ENCODE measurements around the gene HES5.

DNA sequence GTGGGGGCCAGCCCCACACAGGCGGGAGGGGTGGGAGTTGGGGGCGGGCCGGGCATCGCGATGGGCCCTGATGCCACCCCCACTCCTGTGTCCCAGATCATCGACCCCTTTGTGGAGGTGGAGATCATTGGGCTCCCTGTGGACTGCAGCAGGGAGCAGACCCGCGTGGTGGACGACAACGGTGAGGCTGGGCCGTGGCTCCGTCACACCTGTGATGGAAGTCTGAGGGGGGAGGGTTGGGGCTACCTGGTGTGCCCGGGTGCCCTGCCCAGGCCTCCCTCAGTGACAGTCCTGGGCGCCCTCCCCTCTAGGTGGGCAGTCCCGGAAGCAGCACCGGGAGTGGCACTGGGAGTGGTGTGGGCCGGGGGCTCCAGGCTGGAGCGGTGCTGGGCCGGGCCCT, 31.4 kb downstream of the HES5 start:
- TF ChIP-seq POLR2A (IDR thresholded peaks at IDR 0.05): no peak
- TF ChIP-seq, protein P1, sequence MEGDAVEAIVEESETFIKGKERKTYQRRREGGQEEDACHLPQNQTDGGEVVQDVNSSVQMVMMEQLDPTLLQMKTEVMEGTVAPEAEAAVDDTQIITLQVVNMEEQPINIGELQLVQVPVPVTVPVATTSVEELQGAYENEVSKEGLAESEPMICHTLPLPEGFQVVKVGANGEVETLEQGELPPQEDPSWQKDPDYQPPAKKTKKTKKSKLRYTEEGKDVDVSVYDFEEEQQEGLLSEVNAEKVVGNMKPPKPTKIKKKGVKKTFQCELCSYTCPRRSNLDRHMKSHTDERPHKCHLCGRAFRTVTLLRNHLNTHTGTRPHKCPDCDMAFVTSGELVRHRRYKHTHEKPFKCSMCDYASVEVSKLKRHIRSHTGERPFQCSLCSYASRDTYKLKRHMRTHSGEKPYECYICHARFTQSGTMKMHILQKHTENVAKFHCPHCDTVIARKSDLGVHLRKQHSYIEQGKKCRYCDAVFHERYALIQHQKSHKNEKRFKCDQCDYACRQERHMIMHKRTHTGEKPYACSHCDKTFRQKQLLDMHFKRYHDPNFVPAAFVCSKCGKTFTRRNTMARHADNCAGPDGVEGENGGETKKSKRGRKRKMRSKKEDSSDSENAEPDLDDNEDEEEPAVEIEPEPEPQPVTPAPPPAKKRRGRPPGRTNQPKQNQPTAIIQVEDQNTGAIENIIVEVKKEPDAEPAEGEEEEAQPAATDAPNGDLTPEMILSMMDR (IDR thresholded peaks at IDR 0.05 in 8 of 11, conservative IDR thresholded peaks at IDR 0.05 in 3 of 11): no peak

All from spleen (tissue), 7 donors.